ENCODE measurements around the gene PNPLA5.
"Not testable (repeated sequence)": the region's sequence is repeated elsewhere in the genome, so short reads cannot be mapped to it uniquely, and the experiment has no call there.

Gene PNPLA5

GRCh38 chr22:43891360-43892182 lies at the start of gene PNPLA5:
Gene PNPLA5, minus strand, starts transcription at chr22:43892013. Its CDS starts 133 bp downstream, at chr22:43891880.
- DNase-seq (ENCODE audit: low read depth in 2 of 2), result no peak

GRCh38 chr22:43941449-43941848 lies 49.6 kb upstream of the PNPLA5 start:
- DNase-seq (ENCODE audit: low read depth in 2 of 2), result no peak

GRCh38 chr22:43931771-43932170 lies 40.0 kb upstream of the PNPLA5 start:
- no peak for DNase-seq (ENCODE audit: low read depth in 2 of 2)

GRCh38 chr22:43928908-43929307 lies 37.1 kb upstream of the PNPLA5 start:
- no peak for DNase-seq (ENCODE audit: low read depth in 2 of 2)

- DNase-seq (ENCODE audit: low read depth in 2 of 2), result no peak
Measured at GRCh38 chr22:43928468-43928867, 36.7 kb upstream of the PNPLA5 start.

GRCh38 chr22:43926349-43926710 lies 34.5 kb upstream of the PNPLA5 start:
- no peak for DNase-seq (ENCODE audit: low read depth in 2 of 2)

GRCh38 chr22:43925433-43926348 lies 33.9 kb upstream of the PNPLA5 start:
- DNase-seq (ENCODE audit: low read depth in 2 of 2), result no peak

- DNase-seq (ENCODE audit: low read depth in 2 of 2), result no peak
Measured at GRCh38 chr22:43924877-43925276, 33.1 kb upstream of the PNPLA5 start.

GRCh38 chr22:43923631-43924464 lies 32.0 kb upstream of the PNPLA5 start, which contains the start of gene PNPLA3:
Gene PNPLA3, plus strand, starts transcription at chr22:43923805. Its CDS starts 107 bp downstream, at chr22:43923912.
- DNase-seq (ENCODE audit: low read depth in 2 of 2), result peak; percentile 43 to 64

- no peak for DNase-seq (ENCODE audit: low read depth in 2 of 2)
Measured at GRCh38 chr22:43923191-43923590, 31.4 kb upstream of the PNPLA5 start.

GRCh38 chr22:43922123-43922522 lies 30.3 kb upstream of the PNPLA5 start:
- DNase-seq (ENCODE audit: low read depth in 2 of 2), result no peak

GRCh38 chr22:43921370-43921769 lies 29.6 kb upstream of the PNPLA5 start:
- no peak for DNase-seq (ENCODE audit: low read depth in 2 of 2)

GRCh38 chr22:43919106-43919973 lies 27.5 kb upstream of the PNPLA5 start:
- no peak for DNase-seq (ENCODE audit: low read depth in 2 of 2)

- DNase-seq (ENCODE audit: low read depth in 2 of 2), result no peak
Measured at GRCh38 chr22:43917521-43917920, 25.7 kb upstream of the PNPLA5 start.

- DNase-seq (ENCODE audit: low read depth in 2 of 2), result no peak
Measured at GRCh38 chr22:43911351-43911750, 19.5 kb upstream of the PNPLA5 start.

- DNase-seq (ENCODE audit: low read depth in 2 of 2), result no peak
Measured at GRCh38 chr22:43910178-43910695, 18.4 kb upstream of the PNPLA5 start.

GRCh38 chr22:43909708-43910107 lies 17.9 kb upstream of the PNPLA5 start:
- no peak for DNase-seq (ENCODE audit: low read depth in 2 of 2)

- DNase-seq (ENCODE audit: low read depth in 2 of 2), result no peak
Measured at GRCh38 chr22:43905681-43906080, 13.9 kb upstream of the PNPLA5 start.

GRCh38 chr22:43904412-43904811 lies 12.6 kb upstream of the PNPLA5 start:
- DNase-seq (ENCODE audit: low read depth in 2 of 2), result not testable (repeated sequence)

GRCh38 chr22:43903033-43903432 lies 11.2 kb upstream of the PNPLA5 start:
- DNase-seq (ENCODE audit: low read depth in 2 of 2), result not testable (repeated sequence)

Measured in stimulated activated CD8-positive, alpha-beta memory T cell treated with anti-CD3 and anti-CD28 coated beads, Interleukin-2, amount 100 ng/mL, for 1 hour (primary cell).